Smooth muscle cell (in vitro differentiated cells): ENCODE data around the gene CAMK1D. TPM values are rescaled to one million over a fixed set of nuclear protein-coding genes. Genes with fewer than 3 reads are reported as not detected.
"Not testable (repeated sequence)": the region's sequence is repeated elsewhere in the genome, so short reads cannot be mapped to it uniquely, and the experiment has no call there.

ENCODE experiments used
- DNase-seq: peaks from one replicate; lab custom pipeline; 2025; ENCODE audit not compliant: unreplicated experiment; lab: John Stamatoyannopoulos, UW
- H2AFZ ChIP-seq: fragments of 200-600 bp; sonication (generic); 2 replicates; pipeline ENCODE4 v1.6.0; 2016; ENCODE audit warnings: antibody characterized with exemption, low read depth, mild to moderate bottlenecking
- H3F3A ChIP-seq: fragments of 200-600 bp; sonication (generic); 2 replicates; pipeline ENCODE4 v1.6.0; 2017; ENCODE audit warnings: antibody characterized with exemption, low read depth
- H3K27ac ChIP-seq: fragments of 200-600 bp; sonication (generic); 2 replicates; pipeline ENCODE4 v1.5.1; 2016; ENCODE audit warnings: low read depth, mild to moderate bottlenecking
- H3K27me3 ChIP-seq: fragments of 200-600 bp; sonication (generic); 2 replicates; pipeline ENCODE4 v1.6.1; 2016; ENCODE audit warnings: low read depth, mild to moderate bottlenecking
- H3K36me3 ChIP-seq: fragments of 200-600 bp; sonication (generic); 2 replicates; pipeline ENCODE4 v1.5.1; 2016; ENCODE audit warnings: low read depth
- H3K4me1 ChIP-seq: fragments of 200-600 bp; sonication (generic); 2 replicates; pipeline ENCODE4 v1.5.1; 2016; ENCODE audit warnings: low read depth
- H3K4me2 ChIP-seq: fragments of 200-600 bp; sonication (generic); 2 replicates; pipeline ENCODE4 v1.6.0; 2016; ENCODE audit warnings: mild to moderate bottlenecking
- H3K4me3 ChIP-seq: fragments of 200-600 bp; sonication (generic); 2 replicates; pipeline ENCODE4 v1.5.1; 2016; ENCODE audit warnings: mild to moderate bottlenecking
- H3K79me2 ChIP-seq: fragments of 200-600 bp; sonication (generic); 2 replicates; pipeline ENCODE4 v1.6.0; 2016; ENCODE audit warnings: low read depth, mild to moderate bottlenecking
- H3K9ac ChIP-seq: fragments of 200-600 bp; sonication (generic); 2 replicates; pipeline ENCODE4 v1.6.0; 2016; ENCODE audit warnings: low read depth
- H3K9me3 ChIP-seq: fragments of 200-600 bp; sonication (generic); replicated peaks from 2 replicates; pipeline ENCODE4 v1.5.1; 2016; ENCODE audit warnings: low read depth
- H4K20me1 ChIP-seq: fragments of 200-600 bp; sonication (generic); 2 replicates; pipeline ENCODE4 v1.6.0; 2016; ENCODE audit warnings: low read depth
- WGBS: methylation state at CpG from one replicate; pipeline ENCODE4 v1.1.7; 2016; ENCODE audit warnings: low lambda C conversion rate; 5-methylcytosine and 5-hydroxymethylcytosine counted together
- polyA plus RNA-seq: library from polyadenylated mRNA; unstranded; fragments of >200 nt; fragmentation: Nextera tagmentation; extraction: Ambion mirVana; gene quantifications from 2 replicates; pipeline ENCODE4 v1.2.1, GENCODE V29; 2016
- total RNA-seq: library from RNA; depleted of rRNA; stranded (reverse); fragments of >200 nt; gene quantifications from 2 replicates; pipeline ENCODE4 v1.2.3, GENCODE V29; 2014
- TF ChIP-seq, protein P1 (sequence below): fragments of 200-600 bp; sonication (generic); IDR thresholded peaks from 2 replicates; pipeline ENCODE4 v1.5.1; 2017; ENCODE audit warnings: borderline replicate concordance, mild to moderate bottlenecking, antibody characterized with exemption; ENCODE audit not compliant: insufficient read depth, poor library complexity, severe bottlenecking

The CAMK1D gene
- total and polyA plus RNA-seq, 2 experiments from 2014 or later, result 1.6 to 2.3 TPM

DNA sequence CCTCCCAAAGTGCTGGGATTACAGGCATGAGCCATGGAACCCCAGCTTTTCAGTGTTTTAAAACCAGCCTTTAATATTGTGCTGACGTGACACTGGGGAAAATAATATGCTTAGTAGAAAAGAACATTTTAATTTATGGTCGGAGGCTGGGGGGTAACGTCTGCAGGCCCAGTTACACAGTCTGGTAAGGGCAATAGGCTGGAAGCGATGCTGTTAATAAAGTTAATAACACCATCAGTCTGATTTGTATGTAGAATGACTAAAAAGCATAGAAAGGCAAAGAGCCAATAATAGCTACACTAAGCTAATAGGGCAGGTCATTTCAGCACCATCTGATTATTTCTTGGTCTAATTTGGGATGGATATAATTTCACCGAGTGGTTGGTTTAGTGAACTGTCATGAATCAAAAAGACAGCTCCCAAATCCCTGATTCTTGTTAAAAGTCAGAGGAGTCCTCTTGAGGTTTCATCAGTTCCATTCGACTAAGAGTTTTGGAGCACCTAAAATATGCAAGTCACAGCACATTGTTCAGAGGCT is 192.9 kb downstream of the CAMK1D start:
- Histone ChIP-seq H3K36me3 (no peaks in the 10 kb centered on the region), H3K27me3 (no peaks in the 10 kb centered on the region), H3K79me2 (no peaks in the 10 kb centered on the region), H4K20me1 (no peaks in the 10 kb centered on the region), H2AFZ (no peak overlapping the region), H3F3A (no peaks in the 10 kb centered on the region), H3K4me2 (no peak overlapping the region), H3K4me3 (no peak overlapping the region), H3K27ac (no peak overlapping the region), H3K4me1 (peaks cover 6% of the 10 kb centered on the region), H3K9me3 (no peaks in the 10 kb centered on the region), H3K9ac (no peak overlapping the region)
- TF ChIP-seq, protein P1, sequence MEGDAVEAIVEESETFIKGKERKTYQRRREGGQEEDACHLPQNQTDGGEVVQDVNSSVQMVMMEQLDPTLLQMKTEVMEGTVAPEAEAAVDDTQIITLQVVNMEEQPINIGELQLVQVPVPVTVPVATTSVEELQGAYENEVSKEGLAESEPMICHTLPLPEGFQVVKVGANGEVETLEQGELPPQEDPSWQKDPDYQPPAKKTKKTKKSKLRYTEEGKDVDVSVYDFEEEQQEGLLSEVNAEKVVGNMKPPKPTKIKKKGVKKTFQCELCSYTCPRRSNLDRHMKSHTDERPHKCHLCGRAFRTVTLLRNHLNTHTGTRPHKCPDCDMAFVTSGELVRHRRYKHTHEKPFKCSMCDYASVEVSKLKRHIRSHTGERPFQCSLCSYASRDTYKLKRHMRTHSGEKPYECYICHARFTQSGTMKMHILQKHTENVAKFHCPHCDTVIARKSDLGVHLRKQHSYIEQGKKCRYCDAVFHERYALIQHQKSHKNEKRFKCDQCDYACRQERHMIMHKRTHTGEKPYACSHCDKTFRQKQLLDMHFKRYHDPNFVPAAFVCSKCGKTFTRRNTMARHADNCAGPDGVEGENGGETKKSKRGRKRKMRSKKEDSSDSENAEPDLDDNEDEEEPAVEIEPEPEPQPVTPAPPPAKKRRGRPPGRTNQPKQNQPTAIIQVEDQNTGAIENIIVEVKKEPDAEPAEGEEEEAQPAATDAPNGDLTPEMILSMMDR, result no peak
- DNase-seq, result no peak
- WGBS, result 80% methylated on average over 6 of the region's 6 CpGs

DNA sequence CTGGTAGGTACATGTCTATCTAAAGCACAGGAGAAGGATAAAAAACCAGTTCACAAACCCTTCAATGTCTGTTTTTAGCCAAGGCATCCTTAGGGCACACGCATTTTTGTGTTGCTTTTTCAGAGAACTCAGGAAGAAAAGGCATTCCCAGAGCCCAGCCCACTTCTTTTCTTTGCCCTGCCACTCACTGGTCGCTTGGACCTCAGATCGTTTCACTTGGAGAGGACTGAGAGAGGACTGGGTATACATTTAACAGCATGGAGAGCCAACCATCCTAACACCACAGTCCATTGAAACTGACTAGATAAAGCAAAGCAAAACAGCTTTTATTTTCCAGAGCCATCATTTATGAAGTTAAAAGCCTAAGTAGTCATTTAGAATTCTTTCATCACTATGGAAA is 194.2 kb downstream of the CAMK1D start:
- no peak for DNase-seq
- H3K79me2 ChIP-seq, result no peaks in the 10 kb centered on the region
- WGBS, result 69% methylated on average over 3 of the region's 3 CpGs

GRCh38 chr10:12546160-12546802 is 196.9 kb downstream of the CAMK1D start:
- H4K20me1 ChIP-seq, H3F3A ChIP-seq, H3K27me3 ChIP-seq, H3K4me1 ChIP-seq, H3K4me3 ChIP-seq, H3K9me3 ChIP-seq, H3K4me2 ChIP-seq, H3K9ac ChIP-seq, H2AFZ ChIP-seq, DNase-seq, H3K79me2 ChIP-seq, H3K36me3 ChIP-seq, H3K27ac ChIP-seq: not testable (repeated sequence)
- 98% methylated on average over 9 of the region's 10 CpGs for WGBS

More for the DNA sequence above, 194.2 kb downstream of the CAMK1D start:
- Histone ChIP-seq H3K36me3 (no peaks in the 10 kb centered on the region), H3K4me2 (no peak overlapping the region), H4K20me1 (no peaks in the 10 kb centered on the region), H3K9me3 (no peaks in the 10 kb centered on the region), H2AFZ (no peak overlapping the region), H3K4me3 (no peak overlapping the region), H3F3A (no peaks in the 10 kb centered on the region), H3K27me3 (no peaks in the 10 kb centered on the region), H3K9ac (no peak overlapping the region), H3K4me1 (peaks cover 6% of the 10 kb centered on the region), H3K27ac (no peak overlapping the region)
- TF ChIP-seq, protein P1, result no peak

GRCh38 chr10:12547301-12547771 is 198.0 kb downstream of the CAMK1D start:
- TF ChIP-seq, protein P1, result no peak
- no peaks in the 10 kb centered on the region for H3K36me3 ChIP-seq
- H3K27me3 ChIP-seq, result no peaks in the 10 kb centered on the region
- no peak overlapping the region for H3K9ac ChIP-seq
- no peaks in the 10 kb centered on the region for H3K4me1 ChIP-seq
- no peaks in the 10 kb centered on the region for H3K79me2 ChIP-seq
- H3K4me2 ChIP-seq, result no peak overlapping the region
- H3K27ac ChIP-seq, result no peak overlapping the region
- no peak overlapping the region for H2AFZ ChIP-seq
- H3F3A ChIP-seq, result no peaks in the 10 kb centered on the region
- H4K20me1 ChIP-seq, result no peaks in the 10 kb centered on the region
- no peak for DNase-seq
- no peak overlapping the region for H3K4me3 ChIP-seq
- H3K9me3 ChIP-seq, result no peaks in the 10 kb centered on the region
- WGBS, result 80% methylated on average over 6 of the region's 6 CpGs
